CD4-positive, alpha-beta T cell treated with Interferon gamma for 1 hour (primary cell): ENCODE measurements around the gene SFTPD.
"Not testable (repeated sequence)": the region's sequence is repeated elsewhere in the genome, so short reads cannot be mapped to it uniquely, and the experiment has no call there.

Source experiments
- DNase-seq: peaks from one replicate; pipeline ENCODE4 v3.0.0-alpha.2; 2020

Gene SFTPD

DNA sequence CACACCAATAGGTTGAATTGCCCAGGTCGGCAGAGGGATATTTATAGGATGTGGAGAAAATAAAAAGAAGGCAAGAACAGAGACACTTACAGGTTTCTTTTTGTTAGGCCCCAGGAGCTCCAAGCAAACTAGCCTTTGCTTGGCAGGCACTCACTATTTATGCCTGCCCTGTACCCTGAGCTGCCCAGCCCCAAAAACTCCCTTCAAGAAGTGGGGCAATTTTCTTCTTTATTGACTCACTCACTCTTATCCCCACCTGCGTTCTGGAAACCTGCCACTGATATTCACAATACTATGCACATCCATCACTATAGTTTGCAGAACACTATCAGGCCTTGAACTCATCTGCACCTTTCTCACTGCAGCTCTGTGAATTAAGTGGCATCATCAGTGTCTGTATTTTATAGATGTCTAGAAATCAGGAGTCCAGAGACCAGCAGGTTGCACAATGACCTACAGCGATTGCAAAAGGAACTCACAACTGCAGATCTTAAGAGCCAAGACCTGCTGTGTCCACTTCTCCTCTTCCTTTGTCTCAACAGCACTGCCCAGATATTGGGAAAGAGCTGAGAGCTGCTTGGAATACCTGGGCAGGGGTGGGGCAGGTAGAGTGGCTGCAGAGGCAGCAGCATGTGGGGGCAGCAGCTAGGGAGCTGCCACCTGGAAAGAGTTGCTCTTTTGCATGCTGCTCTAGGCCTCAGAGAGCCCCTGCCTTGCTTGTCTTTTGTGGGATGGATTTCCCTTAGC, at the start of gene SFTPD:
Gene SFTPD, minus strand, starts transcription at position 130 of the 747 bp plus-strand sequence. CDS start 2,446 bp downstream, outside the sequence.
- no peak for DNase-seq

DNA sequence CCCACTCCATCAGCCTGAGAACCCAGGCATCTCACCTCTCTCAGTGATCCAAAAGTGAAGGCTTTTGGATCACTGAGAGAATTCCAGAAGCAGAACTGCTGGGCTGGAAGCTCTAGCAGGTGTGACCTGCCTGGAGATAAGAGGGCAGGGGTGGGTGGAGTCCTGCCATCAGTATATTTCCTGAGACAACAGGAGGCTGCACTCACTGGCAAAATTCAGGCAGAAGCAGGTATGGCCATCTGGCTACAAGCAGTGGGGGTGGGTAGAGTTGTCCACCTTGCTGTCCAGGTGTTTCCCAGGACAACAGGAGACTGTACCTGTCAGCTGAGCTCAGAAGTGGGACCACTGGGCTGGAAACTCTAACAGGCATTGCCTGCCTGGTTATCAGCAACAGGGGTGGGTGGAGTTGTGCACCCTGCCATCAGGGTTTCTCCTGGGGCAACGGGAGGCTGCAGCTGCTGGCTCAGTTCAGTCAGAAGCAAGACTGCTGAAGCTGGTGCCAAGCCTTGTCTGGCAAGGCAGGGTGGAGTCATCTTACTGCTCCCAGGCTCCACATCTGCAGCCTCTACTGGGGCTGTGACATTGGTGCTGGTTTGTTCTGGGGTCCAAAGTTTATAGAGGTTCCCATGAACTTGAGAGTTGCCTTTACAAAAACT, 47.2 kb upstream of the SFTPD start:
- no peak for DNase-seq

DNA sequence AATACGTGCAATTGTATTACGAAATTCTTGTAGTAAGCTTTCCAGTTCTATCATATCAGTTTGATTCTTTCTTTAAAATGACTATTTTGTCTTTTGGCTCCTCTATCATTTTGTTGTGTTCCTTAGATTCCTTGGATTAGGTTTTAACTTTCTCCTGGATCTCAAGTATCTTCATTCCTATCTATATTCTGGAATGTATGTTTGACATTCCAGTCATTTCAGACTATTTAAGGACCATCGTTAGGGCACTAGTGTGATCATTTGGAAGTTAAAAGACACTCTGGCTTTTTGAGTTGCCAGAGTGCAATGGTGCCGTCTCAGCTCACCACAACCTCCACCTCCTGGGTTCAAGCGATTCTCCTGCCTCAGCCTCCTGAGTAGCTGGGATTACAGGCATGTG, 45.7 kb upstream of the SFTPD start:
- no peak for DNase-seq

- not testable (repeated sequence) for DNase-seq
Observed at GRCh38 chr10:79988199-79988598, 39.3 kb upstream of the SFTPD start.

- DNase-seq: not testable (repeated sequence)
Observed at GRCh38 chr10:79986661-79987060, 37.8 kb upstream of the SFTPD start.

DNA sequence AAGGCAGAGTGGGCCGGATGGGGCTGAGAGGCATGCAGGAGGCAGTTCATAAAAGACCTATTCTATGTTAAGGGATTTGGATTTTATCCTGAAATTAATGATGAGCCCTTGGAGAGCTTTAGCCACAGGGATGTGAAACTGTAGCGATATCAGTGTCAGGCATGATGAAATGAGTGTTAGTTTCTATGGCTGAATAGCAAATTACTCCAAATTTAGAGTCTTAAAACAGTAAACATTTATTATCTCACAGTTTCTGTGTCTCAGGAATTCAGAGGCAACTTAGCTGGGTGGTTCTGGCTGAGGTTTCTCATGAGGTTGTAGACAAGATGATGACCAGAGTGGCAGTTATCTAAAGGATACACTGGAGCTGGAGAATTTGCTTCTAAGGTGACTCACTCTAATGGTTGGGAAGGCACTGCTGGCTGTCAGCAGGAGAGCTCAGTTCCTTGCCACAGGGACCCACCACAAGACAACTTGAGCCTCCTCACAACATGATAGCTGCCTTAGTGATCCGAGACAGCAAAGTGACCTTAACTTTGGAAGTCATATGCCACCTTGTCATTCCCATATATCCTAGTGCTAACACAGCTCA, 36.7 kb upstream of the SFTPD start:
- no peak for DNase-seq

DNA sequence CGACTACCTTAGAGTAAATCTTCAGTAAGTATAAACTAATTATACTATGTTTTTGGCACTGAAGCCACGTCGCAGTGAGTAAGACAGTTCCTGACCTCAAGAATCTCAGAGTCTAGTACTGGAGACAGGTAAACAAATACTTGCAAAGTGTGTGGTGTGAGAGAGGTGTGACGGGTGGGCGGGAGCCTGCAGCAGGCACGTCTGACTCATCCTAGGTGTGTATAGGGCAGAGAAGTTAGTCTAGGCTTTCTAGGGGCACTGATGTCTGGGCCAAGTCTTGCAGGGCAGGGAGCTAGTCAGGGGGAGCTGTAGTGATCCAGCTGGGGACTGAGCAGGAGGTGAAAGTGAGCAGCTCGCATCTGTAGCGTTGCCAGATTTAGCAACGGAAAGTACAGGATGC, 35.9 kb upstream of the SFTPD start:
- no peak for DNase-seq

GRCh38 chr10:79983286-79983909, 34.5 kb upstream of the SFTPD start:
- no peak for DNase-seq

DNA sequence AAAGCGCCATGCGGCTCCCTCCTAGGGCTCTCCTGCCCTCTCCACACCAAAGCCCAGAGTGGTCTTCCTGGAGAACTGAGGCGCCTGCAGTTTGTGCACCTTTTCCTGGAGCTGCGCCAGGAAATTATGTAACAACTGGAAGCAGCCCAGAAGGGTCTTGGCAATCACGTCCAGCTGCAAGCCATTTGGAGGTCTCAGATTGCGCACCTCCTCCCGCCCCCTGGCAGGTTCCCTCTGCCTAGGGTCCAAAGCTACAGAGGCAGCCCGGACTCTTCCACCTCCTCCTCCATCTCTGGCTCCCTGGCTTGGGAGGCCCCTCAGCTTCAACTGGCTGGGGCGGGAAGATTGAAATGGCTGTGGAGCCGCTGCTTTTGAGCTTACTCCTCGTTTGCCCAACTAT, 34.0 kb upstream of the SFTPD start:
- no peak for DNase-seq

DNA sequence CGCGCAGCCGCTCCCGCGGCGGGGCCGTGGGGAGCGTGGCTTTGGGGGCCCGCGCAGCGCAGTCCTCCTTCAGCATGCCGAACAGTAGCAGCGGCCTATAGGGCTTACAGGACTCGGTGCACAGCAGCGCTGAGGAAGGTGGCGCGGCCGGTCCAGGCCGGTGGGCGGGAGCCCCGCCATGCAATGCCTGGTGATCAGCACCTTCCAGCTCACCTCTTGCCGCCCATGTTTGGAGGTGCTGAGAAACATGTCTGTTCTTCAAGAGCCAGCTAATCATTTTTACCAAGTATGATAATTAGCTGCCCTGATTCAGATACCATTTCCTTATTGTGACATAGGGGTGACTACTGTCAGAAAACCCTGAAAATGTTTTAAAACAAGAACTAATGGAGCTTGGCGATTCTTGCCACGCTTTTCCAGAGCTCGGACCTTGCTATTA, 33.5 kb upstream of the SFTPD start:
- no peak for DNase-seq

DNA sequence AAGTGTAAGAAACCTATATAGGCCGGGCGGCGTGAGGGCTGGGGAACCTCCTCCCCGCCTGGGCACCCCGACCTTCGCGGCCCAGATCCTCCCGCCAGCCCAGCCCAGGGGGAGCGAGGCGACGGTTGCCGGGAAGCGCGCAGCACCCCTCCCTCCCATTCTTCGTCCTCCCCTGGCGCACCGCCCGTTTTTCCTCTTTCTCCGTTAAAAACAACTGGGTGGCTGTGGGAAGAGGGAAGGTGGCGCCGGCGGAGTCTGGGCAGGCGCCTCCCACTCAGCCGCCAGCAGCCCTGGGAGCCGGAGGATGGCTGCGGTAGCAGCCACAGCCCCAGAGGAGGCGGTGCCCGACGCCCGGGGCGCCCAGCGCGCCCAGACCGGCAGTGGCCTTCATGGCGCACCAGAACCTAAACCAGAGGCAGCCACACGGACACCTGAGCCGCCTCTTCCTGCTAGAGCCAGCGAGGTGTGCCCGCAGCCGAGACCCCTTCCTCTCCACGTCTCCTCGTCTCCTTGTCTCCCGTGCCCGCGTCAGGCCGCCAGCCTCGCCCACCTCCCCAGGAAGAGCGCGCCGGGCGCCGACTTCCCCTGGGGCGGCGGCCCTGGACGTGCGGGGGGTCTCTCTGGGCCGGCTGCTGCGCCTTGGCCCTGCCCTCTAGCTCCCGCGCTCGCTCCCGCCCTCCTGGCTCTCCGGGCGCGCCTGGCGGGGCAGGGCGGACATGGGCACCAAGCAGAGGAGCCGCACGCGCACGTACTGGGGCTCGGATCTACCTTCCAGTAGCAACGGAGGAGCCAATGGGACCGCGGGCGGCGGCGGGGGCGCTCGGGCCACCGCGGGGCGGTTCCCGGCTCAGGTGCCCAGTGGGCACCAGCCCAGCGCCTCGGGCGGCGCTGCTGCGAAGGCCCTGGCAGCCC, 32.8 kb upstream of the SFTPD start:
- no peak for DNase-seq

- no peak for DNase-seq
Observed at GRCh38 chr10:79980711-79981110, 31.8 kb upstream of the SFTPD start.

DNA sequence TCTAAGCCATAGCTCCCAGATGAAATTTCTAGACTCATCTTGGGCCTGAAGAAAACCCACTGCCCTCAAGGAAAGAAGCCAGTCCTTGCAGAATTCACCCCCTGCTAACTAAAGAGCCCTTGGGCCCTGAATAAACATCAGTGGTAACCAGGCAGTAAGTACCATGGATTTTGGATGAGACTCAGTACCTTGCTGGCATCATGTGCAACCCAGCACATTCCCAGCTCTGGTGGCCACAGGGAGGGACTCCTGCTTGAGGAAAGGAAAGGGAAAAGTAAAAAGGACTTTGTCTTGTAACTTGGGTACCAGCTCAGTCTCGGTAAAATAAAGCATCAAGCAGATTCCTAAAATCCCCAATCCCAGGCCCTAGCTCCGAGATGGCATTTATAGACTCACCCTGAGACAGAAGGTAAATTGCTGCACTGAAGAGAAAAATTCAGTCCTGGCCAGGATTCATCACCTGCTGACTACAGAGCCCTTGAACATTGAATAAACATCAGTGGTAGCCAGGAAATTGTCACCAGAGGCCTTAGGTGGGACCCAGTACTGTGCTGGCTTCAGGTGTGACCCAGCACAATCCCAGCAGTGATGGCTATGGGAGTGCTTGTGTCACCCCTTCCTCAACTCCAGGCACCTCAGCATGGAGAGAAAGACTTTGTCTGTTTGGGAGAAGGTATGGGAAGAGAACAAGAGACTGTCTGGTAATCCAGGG, 31.2 kb upstream of the SFTPD start:
- DNase-seq: no peak

GRCh38 chr10:79979310-79979975, 30.5 kb upstream of the SFTPD start:
- no peak for DNase-seq

- DNase-seq: no peak
Observed at GRCh38 chr10:79976999-79977398, 28.1 kb upstream of the SFTPD start.

GRCh38 chr10:79970062-79970461, 21.2 kb upstream of the SFTPD start:
- DNase-seq: no peak

DNA sequence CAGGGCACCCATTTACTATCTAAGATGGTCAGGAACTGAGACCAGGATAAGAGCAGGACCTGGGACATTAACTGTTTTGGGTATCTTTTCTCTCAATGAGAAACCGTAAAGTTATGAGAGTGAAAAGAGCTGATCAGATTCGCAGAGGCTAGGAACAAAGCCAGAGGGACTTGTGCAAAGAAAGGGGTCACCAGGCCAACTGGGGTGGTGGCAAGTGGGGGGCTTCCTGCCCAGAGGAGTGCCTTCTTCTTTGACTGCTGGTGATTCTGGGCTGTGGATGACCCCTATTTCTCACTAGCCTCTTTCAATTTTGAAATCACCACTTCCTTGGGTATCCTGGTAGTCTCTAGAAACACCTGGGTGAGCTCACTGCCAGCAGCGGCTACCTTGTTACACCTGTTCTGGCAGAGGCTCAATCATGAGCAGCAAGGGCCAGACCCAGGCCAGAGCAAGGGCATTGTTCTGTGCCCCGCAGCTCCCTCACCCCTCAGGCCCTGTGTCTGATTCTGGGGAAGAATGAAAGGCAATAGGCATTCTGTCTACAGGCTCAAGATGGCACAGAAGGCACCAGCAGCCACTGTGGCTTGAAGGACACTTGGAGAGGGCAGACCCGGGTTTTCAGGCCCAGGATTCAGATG, 999 bp downstream of the SFTPD start:
- no peak for DNase-seq

- DNase-seq: no peak
Observed at GRCh38 chr10:79947083-79947415, 1.9 kb downstream of the SFTPD start.

GRCh38 chr10:79946271-79947082, 2.4 kb downstream of the SFTPD start:
- no peak for DNase-seq
